CD4-positive, alpha-beta T cell treated with Interleukin-17A for 1 hour (primary cell): ENCODE measurements around the gene GPR68.
A peak's percentile ranks its signal among the peaks of the same experiment; 100 is the strongest.
"Not testable (repeated sequence)": the region's sequence is repeated elsewhere in the genome, so short reads cannot be mapped to it uniquely, and the experiment has no call there.

ENCODE experiments used
- DNase-seq: peaks from one replicate; pipeline ENCODE4 v3.0.0-alpha.2; 2020

GPR68 gene

DNA sequence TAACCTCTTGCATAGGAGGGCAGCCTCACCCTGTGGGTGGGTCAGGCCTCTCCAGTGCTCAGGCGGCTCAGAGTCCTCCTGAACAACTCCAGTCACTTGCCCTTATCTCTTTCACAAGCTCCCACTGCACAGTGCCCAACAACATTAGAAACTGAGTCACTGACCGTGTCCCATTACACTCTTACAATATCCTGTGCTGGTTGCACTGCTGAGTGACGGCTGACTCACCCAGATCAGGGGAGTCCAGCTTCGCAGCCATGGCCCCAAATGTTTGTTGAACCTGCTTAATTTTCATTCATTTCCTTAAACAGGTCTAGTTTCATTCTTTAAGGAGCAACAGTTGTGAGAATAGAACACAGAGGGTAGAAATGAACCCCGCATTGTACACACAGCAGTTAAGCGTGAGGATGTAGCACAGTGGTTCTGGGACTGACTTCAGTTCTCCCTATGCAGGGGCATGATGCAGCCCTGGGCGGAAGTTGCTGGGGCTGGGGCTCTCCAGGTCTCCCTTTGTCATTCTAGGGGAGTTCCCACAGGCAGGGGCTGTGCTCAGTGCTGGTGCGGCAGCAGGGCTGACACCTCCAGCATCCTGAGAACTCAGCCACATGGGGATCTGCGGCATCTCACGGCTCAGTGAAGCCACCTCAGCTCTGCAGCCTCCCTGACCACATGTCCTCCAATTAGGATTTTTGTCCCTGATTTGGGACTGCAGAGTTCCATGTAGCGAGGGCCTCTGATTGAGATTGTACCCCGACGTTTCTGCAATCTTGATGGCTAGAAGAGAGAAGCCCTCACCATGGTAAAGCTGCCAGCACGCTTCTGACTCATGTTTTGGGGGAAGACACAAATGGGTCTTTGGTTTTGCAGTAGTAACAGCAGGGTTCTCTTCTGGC lies 16.1 kb downstream of the GPR68 start:
- peak; percentile 86 for DNase-seq

- DNase-seq, result peak; percentile 52
Measured at GRCh38 chr14:91227183-91227628, 17.3 kb downstream of the GPR68 start.

DNA sequence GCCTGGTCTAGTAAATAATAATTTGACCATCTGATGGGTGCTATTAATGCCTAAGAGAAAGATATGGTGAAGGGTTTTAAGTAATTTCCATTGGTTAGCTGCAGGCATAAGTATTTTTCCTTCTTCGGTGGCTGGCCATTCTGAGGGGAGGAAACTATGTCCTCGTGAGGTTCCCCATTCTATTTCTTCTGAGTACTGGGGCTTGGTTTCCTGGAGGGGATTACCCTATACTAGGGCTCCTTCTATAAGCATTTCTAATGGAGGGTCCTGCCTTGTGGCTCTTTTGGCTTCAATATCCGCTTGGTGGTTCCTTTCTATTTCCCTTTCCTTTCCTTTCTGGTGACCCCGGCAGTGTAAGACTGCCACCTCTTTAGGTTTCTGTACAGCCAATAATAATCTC lies 18.1 kb downstream of the GPR68 start:
- peak; percentile 47 for DNase-seq

DNA sequence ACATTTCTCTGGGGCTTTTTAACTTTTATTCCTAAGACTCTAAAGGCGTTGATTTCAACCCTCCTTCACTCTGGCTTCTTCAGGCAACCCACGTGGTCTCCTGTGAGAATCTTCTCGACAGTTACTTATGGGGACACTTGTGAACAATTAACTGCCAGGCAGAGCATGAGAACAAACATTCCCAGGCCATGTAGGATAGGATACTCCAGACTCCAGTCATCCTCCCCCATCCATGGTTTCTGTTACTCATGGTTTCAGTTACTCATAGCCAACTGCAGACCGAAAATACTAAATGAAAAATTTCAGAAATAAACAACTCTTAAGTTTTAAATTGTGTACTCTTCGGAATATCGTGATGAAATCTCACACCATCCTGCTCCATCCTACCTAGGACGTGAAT lies 19.5 kb downstream of the GPR68 start:
- DNase-seq, result no peak

DNA sequence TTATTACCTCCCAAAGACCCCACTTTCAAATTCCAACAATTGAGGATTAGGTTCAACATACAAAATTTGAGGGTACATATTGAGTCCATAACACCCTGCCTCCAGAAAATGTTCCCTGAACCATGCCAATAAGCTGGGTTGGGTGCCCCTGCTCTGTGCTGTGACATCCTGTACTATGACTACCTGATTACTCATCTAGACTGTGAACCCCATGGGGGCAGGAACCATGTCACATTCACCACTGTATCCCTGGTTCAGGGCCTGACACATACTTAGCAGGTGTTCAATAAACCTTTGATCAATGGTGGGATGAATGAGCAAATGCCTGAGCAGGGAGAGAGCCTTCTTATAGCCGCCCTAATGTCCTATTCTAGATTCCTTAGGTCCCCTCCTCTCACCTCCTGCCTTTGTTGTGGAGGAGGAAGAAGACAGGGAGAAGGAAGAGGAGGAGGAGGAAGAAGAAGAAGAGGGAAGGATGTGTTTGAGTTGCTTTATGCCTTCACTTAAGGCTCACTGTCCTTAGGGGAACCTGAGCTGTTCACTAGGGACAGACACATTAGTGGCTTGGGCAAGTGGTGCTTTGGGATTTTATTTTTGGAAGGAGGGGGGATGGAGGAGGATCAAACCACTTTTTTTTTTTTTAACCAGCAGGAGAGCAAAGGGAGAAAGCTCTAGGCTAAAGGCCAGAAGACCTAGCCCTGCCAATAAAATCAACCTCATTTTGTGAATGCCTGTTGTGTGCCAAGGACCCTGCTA lies 21.3 kb downstream of the GPR68 start:
- no peak for DNase-seq

DNA sequence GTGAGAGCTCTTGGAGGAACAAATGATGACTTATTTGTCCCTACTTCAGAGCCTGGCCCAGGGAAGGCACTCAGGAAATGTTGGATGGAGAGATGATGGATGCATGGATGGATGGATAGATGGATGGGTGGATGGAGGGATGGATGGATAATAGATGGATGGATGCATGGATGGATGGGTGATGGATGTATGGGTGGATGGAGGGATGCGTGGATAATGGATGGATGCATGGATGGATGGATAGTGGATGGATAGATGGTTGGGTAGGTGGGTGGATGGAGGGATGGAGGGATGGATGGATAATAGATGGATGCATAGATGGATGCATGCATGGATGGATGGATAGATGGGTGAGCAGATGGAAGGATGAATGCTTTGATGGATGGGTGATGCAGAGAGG lies 23.2 kb downstream of the GPR68 start:
- DNase-seq, result no peak

DNA sequence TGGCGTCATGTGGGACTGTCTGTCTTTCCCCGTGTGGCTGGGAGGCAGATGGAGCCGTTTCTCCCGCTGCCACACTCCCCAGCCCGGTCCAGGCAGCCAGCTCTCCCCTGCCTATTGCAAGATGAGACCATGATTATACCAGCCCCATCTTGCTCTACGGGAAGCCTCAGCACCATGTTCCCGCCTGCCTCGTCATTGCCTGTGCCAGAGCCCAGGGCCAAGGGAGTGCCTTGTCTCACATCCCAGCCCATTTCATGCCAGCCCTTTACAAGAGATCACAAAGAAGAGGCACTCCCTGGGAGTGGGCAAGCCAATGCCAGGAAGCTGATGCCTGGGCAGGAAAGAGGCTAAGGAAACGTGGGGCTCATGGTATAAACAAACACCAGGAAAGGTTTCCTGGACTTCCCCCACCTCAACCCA lies 23.9 kb downstream of the GPR68 start:
- DNase-seq, result no peak

- DNase-seq, result no peak
Measured at GRCh38 chr14:91219517-91220389, 24.8 kb downstream of the GPR68 start.

- DNase-seq, result no peak
Measured at GRCh38 chr14:91218014-91218413, 26.5 kb downstream of the GPR68 start.

DNA sequence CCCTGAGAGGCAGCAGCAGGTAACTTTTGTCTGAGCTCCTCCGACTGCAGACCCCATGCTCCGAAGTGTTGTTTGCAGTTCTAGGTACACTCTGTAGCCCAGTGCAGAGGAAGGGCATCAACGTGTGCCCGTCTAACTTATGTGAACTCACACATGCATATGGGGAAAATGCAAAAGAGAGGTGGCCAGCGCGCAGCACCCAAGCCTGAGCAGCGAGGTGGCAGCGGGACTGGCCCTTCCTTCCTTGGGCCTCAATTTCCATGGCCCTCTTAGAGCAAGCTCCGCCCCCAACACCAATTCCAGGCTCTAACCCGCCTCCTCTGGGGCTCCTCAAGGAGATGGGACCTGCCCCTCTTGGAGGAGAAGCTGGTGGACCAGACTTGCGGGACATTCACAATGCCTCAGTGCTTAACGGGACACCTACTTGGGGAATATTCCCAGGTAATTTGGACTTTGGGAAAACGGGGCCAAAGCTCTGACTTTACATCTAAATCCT lies 27.7 kb downstream of the GPR68 start:
- no peak for DNase-seq

GRCh38 chr14:91215381-91215780 lies 29.1 kb downstream of the GPR68 start:
- DNase-seq, result no peak

DNA sequence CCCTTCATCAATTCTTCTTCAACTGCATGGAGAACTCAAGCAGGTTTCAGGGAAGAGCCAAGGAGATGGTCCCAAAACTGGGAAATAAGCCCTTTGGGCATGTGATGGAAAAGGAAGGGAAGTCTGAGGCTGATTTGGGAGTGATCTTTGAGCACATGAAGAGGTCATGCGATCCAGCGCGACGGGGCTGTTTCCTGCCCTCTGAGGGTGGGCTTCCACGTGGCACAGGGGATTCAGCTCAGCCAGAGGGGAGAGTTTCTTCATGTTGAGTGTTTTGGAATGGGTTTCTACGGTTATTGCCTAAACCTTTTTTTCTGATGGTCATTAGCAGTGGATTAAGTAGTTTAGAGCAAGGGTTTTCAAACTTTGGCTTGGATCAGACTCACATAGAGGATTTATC lies 30.2 kb downstream of the GPR68 start:
- no peak for DNase-seq

DNA sequence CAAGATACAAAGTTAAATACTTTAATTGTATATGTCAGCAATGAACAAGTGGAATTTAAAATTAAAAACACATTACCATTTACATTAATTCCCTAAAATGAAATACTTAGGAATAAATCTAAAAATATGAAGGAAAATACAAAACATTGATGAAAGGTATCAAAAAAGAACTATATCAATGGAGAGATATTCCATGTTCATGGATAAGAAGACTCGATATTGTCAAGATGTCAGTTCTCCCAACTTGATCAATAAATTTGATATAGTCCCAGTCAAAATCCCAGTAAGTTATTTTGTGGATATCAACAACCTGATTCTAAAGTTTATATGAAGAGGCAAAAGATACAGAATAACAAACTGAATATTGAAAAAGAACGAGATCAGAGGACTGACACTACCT lies 33.5 kb downstream of the GPR68 start:
- DNase-seq, result no peak

DNA sequence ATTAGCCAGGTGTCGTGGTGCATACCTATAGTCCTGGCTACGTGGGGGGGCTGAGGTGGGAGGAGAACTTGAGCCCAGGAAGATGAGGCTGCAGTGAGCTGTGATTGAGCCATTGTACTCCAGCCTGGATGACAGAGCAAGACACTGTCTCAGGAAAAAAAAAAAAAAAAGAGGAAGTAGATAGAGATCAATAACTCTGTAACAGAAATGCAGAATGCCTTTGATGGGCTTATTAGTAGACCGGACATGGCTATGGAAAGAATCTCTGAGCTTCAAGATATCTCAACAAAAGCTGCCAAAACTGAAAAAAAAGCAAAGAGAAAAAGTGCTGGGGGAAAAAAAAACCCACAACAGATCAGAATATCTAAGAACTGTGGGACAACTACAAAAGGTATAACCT lies 37.5 kb downstream of the GPR68 start:
- DNase-seq, result no peak

- no peak for DNase-seq
Measured at GRCh38 chr14:91205459-91205858, 39.0 kb downstream of the GPR68 start.

DNA sequence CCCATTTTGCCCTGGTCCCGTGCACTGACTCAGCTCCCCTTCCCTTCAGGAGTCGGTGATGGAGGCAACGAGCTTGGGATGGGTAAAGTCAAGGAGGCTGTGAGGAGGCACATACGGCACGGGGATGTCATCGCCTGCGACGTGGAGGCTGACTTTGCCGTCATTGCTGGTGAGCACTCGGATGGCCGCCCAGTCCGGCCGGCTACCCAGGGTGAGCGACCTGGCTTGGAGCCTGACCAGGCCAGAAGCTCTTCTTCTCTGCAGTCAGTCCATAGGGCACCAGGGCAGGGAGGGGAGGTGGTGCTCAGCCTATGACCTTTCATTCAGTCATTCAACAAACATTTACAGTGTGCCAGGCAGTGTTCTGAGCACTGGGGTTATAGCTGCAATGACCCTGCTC lies 39.8 kb downstream of the GPR68 start:
- no peak for DNase-seq

GRCh38 chr14:91202234-91202974 lies 42.1 kb downstream of the GPR68 start:
- no peak for DNase-seq

GRCh38 chr14:91200802-91201201 lies 43.7 kb downstream of the GPR68 start:
- not testable (repeated sequence) for DNase-seq

GRCh38 chr14:91197631-91198030 lies 46.9 kb downstream of the GPR68 start:
- no peak for DNase-seq

- DNase-seq, result no peak
Measured at GRCh38 chr14:91195881-91196280, 48.6 kb downstream of the GPR68 start.

DNA sequence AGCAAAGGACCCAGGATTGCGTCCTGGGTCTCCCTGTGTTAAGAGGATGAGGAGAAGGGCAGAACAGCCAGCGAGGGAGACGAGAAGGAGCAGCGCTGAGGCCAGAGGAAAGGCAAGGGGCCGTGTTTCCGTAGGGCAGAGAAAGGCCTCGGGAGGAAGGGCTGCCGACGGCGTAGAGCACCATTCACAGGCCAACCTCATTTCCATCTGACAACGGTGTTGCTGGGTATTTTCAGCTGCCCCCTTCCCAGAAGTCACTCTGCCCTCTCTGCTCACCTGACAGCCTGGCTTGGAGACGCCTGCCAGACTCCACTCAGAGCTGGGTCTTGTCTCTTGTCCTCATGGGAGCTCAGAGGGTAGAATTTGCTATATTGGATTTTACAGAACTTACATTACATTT lies 51.4 kb downstream of the GPR68 start:
- no peak for DNase-seq

DNA sequence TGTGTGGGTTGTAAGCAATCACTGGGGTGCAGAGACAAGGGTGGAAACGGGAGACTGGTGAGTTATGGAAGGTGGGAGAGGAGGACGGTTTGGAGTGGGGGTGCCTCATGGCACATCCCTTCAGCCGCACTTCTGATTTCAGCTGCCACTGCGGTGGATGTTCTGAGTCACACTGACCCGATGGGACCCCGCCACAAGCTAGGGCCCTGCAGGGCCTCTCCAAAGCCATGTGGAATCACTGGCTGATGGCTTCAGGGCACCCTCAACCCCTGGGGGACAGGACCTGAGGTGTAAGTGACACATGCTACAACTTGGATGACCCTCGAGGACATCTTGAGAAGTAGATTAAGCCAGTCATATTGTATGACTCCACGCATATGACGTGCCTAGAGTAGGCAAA lies 53.7 kb downstream of the GPR68 start:
- DNase-seq, result no peak
